ENCODE data around the gene GK2. TPM values are rescaled to one million over a fixed set of nuclear protein-coding genes. Genes with fewer than 3 reads are reported as not detected.

GK2 gene
- total and polyA plus RNA-seq, 2 of the 13 experiments (the other 11 are each of a cell fraction or from before 2014, with no cell fraction given): not detected

DNA sequence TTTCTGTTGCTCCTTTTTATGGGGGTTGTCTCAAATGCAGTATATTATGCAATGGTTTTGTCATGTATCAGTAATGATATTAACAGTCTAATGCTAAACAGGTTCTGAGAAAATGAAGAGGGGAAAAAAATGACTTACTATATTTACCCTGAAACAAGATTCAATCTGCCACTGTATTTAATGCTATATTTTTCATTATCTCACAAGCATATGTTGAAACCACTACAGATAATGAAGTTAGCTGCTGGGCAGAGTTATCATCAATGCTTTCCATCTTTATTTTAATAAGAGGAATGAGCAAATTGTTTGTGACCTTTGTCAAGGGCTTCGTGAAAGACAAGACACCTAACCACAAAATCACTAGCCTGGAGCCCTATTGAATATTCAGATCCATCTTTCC, 49.6 kb downstream of the GK2 start:
- CTCF ChIA-PET (ENCODE audit: low intra/inter-chr PET ratio, low total read pairs): no interaction called here
- Histone ChIP-seq H3K79me2 (ENCODE audit: insufficient read depth, low read length) (no peaks in the 10 kb centered on the region), H3K9me3 (ENCODE audit: low read length) (no peaks in the 10 kb centered on the region), H3K27me3 (ENCODE audit: control insufficient read depth in 1 of 2, insufficient read depth in 2 of 2, low read length in 2 of 2) (no peaks in the 10 kb centered on the region), H3K36me3 (replicated peaks in 1 of 2; ENCODE audit: control insufficient read depth in 1 of 2, insufficient read depth in 2 of 2, low read length in 2 of 2) (no peaks in the 10 kb centered on the region), H3K4me1 (ENCODE audit: insufficient read depth, low read length) (no peaks in the 10 kb centered on the region), H3K9ac (ENCODE audit: insufficient read depth, low read depth, low read length) (no peak overlapping the region), H3K4me3 (replicated peaks in 1 of 3; ENCODE audit: insufficient read depth in 1 of 3, low read depth in 2 of 3, low read length in 3 of 3) (no peak overlapping the region), H3K27ac (ENCODE audit: extremely low read length, insufficient read depth, low read length) (no peak overlapping the region), H2AFZ (ENCODE audit: low read length) (no peak overlapping the region), H3K4me2 (ENCODE audit: low read depth, low read length) (no peak overlapping the region), H4K20me1 (ENCODE audit: insufficient read depth, low read length) (no peaks in the 10 kb centered on the region)
- 0% methylated on average over 1 of the region's 1 CpG for WGBS (ENCODE audit: low lambda C conversion rate)
- in situ Hi-C loops (cut with HindIII; ENCODE audit: extremely low pct_ligation_motif_present, low pct_unique_long_range_greater_than_20kb) (no loop called here), intact Hi-C loops (cut with micrococcal nuclease; ENCODE audit: unreplicated experiment) (no loop called here)
- ATAC-seq (no peak), DNase-seq (ENCODE audit: low spot score) (no peak), FAIRE-seq (no peak)
- no peak for TF ChIP-seq CREB1 (IDR thresholded peaks at IDR 0.05)
- no peak for TF ChIP-seq CREB1 (CRISPR knock-in tag; IDR thresholded peaks at IDR 0.05)
- TF ChIP-seq ESRRA (CRISPR knock-in tag; IDR thresholded peaks at IDR 0.05; ENCODE audit: low read depth): no peak
- TF ChIP-seq, protein P1, sequence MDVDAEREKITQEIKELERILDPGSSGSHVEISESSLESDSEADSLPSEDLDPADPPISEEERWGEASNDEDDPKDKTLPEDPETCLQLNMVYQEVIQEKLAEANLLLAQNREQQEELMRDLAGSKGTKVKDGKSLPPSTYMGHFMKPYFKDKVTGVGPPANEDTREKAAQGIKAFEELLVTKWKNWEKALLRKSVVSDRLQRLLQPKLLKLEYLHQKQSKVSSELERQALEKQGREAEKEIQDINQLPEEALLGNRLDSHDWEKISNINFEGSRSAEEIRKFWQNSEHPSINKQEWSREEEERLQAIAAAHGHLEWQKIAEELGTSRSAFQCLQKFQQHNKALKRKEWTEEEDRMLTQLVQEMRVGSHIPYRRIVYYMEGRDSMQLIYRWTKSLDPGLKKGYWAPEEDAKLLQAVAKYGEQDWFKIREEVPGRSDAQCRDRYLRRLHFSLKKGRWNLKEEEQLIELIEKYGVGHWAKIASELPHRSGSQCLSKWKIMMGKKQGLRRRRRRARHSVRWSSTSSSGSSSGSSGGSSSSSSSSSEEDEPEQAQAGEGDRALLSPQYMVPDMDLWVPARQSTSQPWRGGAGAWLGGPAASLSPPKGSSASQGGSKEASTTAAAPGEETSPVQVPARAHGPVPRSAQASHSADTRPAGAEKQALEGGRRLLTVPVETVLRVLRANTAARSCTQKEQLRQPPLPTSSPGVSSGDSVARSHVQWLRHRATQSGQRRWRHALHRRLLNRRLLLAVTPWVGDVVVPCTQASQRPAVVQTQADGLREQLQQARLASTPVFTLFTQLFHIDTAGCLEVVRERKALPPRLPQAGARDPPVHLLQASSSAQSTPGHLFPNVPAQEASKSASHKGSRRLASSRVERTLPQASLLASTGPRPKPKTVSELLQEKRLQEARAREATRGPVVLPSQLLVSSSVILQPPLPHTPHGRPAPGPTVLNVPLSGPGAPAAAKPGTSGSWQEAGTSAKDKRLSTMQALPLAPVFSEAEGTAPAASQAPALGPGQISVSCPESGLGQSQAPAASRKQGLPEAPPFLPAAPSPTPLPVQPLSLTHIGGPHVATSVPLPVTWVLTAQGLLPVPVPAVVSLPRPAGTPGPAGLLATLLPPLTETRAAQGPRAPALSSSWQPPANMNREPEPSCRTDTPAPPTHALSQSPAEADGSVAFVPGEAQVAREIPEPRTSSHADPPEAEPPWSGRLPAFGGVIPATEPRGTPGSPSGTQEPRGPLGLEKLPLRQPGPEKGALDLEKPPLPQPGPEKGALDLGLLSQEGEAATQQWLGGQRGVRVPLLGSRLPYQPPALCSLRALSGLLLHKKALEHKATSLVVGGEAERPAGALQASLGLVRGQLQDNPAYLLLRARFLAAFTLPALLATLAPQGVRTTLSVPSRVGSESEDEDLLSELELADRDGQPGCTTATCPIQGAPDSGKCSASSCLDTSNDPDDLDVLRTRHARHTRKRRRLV (CRISPR knock-in tag; IDR thresholded peaks at IDR 0.05): no peak
- TF ChIP-seq PRPF4 (IDR thresholded peaks at IDR 0.05; ENCODE audit: low read depth, low read length, poor library complexity, severe bottlenecking): no peak
- no peak for TF ChIP-seq RAD51 (IDR thresholded peaks at IDR 0.05; ENCODE audit: borderline replicate concordance)
- no peak for TF ChIP-seq SALL2 (CRISPR knock-in tag; IDR thresholded peaks at IDR 0.05)
- TF ChIP-seq MED8 (CRISPR knock-in tag; IDR thresholded peaks at IDR 0.05; ENCODE audit: insufficient replicate concordance): no peak
- TF ChIP-seq, protein P2, sequence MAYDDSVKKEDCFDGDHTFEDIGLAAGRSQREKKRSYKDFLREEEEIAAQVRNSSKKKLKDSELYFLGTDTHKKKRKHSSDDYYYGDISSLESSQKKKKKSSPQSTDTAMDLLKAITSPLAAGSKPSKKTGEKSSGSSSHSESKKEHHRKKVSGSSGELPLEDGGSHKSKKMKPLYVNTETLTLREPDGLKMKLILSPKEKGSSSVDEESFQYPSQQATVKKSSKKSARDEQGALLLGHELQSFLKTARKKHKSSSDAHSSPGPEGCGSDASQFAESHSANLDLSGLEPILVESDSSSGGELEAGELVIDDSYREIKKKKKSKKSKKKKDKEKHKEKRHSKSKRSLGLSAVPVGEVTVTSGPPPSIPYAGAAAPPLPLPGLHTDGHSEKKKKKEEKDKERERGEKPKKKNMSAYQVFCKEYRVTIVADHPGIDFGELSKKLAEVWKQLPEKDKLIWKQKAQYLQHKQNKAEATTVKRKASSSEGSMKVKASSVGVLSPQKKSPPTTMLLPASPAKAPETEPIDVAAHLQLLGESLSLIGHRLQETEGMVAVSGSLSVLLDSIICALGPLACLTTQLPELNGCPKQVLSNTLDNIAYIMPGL (CRISPR knock-in tag; IDR thresholded peaks at IDR 0.05; ENCODE audit: borderline replicate concordance in 1 of 2, low read depth in 1 of 2): no peak
- TF ChIP-seq, protein P3, sequence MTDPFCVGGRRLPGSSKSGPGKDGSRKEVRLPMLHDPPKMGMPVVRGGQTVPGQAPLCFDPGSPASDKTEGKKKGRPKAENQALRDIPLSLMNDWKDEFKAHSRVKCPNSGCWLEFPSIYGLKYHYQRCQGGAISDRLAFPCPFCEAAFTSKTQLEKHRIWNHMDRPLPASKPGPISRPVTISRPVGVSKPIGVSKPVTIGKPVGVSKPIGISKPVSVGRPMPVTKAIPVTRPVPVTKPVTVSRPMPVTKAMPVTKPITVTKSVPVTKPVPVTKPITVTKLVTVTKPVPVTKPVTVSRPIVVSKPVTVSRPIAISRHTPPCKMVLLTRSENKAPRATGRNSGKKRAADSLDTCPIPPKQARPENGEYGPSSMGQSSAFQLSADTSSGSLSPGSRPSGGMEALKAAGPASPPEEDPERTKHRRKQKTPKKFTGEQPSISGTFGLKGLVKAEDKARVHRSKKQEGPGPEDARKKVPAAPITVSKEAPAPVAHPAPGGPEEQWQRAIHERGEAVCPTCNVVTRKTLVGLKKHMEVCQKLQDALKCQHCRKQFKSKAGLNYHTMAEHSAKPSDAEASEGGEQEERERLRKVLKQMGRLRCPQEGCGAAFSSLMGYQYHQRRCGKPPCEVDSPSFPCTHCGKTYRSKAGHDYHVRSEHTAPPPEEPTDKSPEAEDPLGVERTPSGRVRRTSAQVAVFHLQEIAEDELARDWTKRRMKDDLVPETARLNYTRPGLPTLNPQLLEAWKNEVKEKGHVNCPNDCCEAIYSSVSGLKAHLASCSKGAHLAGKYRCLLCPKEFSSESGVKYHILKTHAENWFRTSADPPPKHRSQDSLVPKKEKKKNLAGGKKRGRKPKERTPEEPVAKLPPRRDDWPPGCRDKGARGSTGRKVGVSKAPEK (CRISPR knock-in tag; IDR thresholded peaks at IDR 0.05; ENCODE audit: borderline replicate concordance): no peak
- POLR2A ChIA-PET: no interaction called here
- no TSS peak for BruUV-seq (replicated peaks)
